Measurements from ENCODE around the gene EPS15. TPM values are rescaled to one million over a fixed set of nuclear protein-coding genes. Genes with fewer than 3 reads are reported as not detected.
"Not testable (repeated sequence)": the region's sequence is repeated elsewhere in the genome, so short reads cannot be mapped to it uniquely, and the experiment has no call there.

Gene EPS15
- total and polyA plus RNA-seq, 4 donors, result 8.8 to 52.1 (median 19.1) TPM

DNA sequence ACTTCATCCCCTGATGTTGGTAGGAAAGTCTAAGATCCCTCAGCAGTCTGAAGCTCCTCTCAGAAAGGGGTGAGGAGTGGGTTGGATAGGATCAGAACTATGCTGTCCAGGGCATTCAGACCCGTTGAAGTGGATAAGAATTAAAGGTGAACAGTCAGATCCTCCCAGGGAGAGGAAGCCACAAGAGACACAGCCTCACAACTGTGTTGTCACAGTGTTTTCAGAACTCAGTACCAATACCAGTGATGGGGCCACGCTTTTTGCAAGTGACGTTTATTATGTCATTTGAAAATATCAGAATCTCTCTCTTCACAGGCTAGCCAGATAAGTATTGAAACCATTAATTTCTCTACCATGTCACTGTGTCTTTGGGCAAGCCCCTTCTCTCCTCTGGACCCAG is 15.4 kb upstream of the EPS15 start:
- 64% methylated on average over 3 of the region's 3 CpGs for WGBS
- DNase-seq (ENCODE audit: low spot score), result no peak
- no peak overlapping the region for H3K9ac ChIP-seq (ENCODE audit: low read depth in 1 of 2, low read length in 2 of 2)
- no peak overlapping the region for H3K4me3 ChIP-seq (ENCODE audit: low read depth in 1 of 3, low read length in 3 of 3)
- TF ChIP-seq, protein P1, sequence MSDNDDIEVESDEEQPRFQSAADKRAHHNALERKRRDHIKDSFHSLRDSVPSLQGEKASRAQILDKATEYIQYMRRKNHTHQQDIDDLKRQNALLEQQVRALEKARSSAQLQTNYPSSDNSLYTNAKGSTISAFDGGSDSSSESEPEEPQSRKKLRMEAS (IDR thresholded peaks at IDR 0.05), result no peak
- TF ChIP-seq, protein P2, sequence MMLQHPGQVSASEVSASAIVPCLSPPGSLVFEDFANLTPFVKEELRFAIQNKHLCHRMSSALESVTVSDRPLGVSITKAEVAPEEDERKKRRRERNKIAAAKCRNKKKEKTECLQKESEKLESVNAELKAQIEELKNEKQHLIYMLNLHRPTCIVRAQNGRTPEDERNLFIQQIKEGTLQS (IDR thresholded peaks at IDR 0.05), result no peak
- no peaks in the 10 kb centered on the region for H3K36me3 ChIP-seq (ENCODE audit: control insufficient read depth in 4 of 4, insufficient read depth in 3 of 4, low read depth in 1 of 4, low read length in 3 of 4)
- peaks cover 0 to 10% (median 3%) of the 10 kb centered on the region in 4 donors for H3K4me1 ChIP-seq (ENCODE audit: control insufficient read depth in 4 of 4, insufficient read depth in 4 of 4, low read length in 3 of 4)
- no peaks in the 10 kb centered on the region for H3K9me3 ChIP-seq (ENCODE audit: control insufficient read depth in 4 of 4, low read length in 3 of 4)
- no peak overlapping the region for H3K27ac ChIP-seq (ENCODE audit: low read depth in 1 of 2, low read length in 2 of 2)
- no peaks in the 10 kb centered on the region for H3K27me3 ChIP-seq (ENCODE audit: control insufficient read depth in 4 of 4, insufficient read depth in 4 of 4, low read length in 3 of 4)

DNA sequence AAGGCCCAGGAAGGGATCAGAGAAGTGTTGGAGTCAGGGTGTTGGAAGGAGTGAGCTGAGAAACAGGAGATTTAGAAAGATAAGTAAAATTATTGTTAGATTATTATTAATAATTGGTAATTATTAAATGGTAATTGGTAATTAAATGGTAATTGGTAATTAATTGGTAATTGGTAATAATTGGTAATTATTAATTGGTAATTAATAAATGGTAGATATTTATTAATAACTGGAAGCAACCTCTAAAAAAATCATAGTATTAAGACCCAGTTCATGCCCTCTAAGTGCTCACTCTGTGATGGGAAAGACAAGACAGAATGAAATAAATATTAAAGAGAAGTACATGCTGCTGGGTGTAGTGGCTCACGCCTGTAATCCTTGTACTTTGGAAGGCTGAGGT is 13.8 kb upstream of the EPS15 start:
- H3K27ac ChIP-seq (ENCODE audit: low read depth in 1 of 2, low read length in 2 of 2), result no peak overlapping the region
- DNase-seq (ENCODE audit: low spot score), result no peak
- no peaks in the 10 kb centered on the region for H3K9me3 ChIP-seq (ENCODE audit: control insufficient read depth in 4 of 4, low read length in 3 of 4)
- no peaks in the 10 kb centered on the region for H3K27me3 ChIP-seq (ENCODE audit: control insufficient read depth in 4 of 4, insufficient read depth in 4 of 4, low read length in 3 of 4)
- no peaks in the 10 kb centered on the region for H3K36me3 ChIP-seq (ENCODE audit: control insufficient read depth in 4 of 4, insufficient read depth in 3 of 4, low read depth in 1 of 4, low read length in 3 of 4)
- no peak overlapping the region for H3K4me3 ChIP-seq (ENCODE audit: low read depth in 1 of 3, low read length in 3 of 3)
- TF ChIP-seq, protein P3, sequence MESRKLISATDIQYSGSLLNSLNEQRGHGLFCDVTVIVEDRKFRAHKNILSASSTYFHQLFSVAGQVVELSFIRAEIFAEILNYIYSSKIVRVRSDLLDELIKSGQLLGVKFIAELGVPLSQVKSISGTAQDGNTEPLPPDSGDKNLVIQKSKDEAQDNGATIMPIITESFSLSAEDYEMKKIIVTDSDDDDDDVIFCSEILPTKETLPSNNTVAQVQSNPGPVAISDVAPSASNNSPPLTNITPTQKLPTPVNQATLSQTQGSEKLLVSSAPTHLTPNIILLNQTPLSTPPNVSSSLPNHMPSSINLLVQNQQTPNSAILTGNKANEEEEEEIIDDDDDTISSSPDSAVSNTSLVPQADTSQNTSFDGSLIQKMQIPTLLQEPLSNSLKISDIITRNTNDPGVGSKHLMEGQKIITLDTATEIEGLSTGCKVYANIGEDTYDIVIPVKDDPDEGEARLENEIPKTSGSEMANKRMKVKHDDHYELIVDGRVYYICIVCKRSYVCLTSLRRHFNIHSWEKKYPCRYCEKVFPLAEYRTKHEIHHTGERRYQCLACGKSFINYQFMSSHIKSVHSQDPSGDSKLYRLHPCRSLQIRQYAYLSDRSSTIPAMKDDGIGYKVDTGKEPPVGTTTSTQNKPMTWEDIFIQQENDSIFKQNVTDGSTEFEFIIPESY (IDR thresholded peaks at IDR 0.05), result no peak
- TF ChIP-seq RXRA (IDR thresholded peaks at IDR 0.05) (no peak), TAF1 (conservative IDR thresholded peaks at IDR 0.05) (no peak), EGR1 (IDR thresholded peaks at IDR 0.05; ENCODE audit: low read depth in 2 of 2) (no peak), YY1 (IDR thresholded peaks at IDR 0.05) (no peak), RAD21 (IDR thresholded peaks at IDR 0.05) (no peak), FOXA1 (IDR thresholded peaks at IDR 0.05) (no peak), HNF4G (IDR thresholded peaks at IDR 0.05) (no peak), NR2F2 (IDR thresholded peaks at IDR 0.05) (no peak), GABPA (IDR thresholded peaks at IDR 0.05 in 1 of 2, conservative IDR thresholded peaks at IDR 0.05 in 1 of 2) (no peak), HNF4A (conservative IDR thresholded peaks at IDR 0.05) (no peak), FOXA2 (IDR thresholded peaks at IDR 0.05) (no peak), SP1 (IDR thresholded peaks at IDR 0.05) (no peak), JUND (IDR thresholded peaks at IDR 0.05) (no peak)
- TF ChIP-seq, protein P4, sequence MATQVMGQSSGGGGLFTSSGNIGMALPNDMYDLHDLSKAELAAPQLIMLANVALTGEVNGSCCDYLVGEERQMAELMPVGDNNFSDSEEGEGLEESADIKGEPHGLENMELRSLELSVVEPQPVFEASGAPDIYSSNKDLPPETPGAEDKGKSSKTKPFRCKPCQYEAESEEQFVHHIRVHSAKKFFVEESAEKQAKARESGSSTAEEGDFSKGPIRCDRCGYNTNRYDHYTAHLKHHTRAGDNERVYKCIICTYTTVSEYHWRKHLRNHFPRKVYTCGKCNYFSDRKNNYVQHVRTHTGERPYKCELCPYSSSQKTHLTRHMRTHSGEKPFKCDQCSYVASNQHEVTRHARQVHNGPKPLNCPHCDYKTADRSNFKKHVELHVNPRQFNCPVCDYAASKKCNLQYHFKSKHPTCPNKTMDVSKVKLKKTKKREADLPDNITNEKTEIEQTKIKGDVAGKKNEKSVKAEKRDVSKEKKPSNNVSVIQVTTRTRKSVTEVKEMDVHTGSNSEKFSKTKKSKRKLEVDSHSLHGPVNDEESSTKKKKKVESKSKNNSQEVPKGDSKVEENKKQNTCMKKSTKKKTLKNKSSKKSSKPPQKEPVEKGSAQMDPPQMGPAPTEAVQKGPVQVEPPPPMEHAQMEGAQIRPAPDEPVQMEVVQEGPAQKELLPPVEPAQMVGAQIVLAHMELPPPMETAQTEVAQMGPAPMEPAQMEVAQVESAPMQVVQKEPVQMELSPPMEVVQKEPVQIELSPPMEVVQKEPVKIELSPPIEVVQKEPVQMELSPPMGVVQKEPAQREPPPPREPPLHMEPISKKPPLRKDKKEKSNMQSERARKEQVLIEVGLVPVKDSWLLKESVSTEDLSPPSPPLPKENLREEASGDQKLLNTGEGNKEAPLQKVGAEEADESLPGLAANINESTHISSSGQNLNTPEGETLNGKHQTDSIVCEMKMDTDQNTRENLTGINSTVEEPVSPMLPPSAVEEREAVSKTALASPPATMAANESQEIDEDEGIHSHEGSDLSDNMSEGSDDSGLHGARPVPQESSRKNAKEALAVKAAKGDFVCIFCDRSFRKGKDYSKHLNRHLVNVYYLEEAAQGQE (IDR thresholded peaks at IDR 0.05), result no peak
- TF ChIP-seq, protein P1 (IDR thresholded peaks at IDR 0.05), result no peak
- TF ChIP-seq, protein P5, sequence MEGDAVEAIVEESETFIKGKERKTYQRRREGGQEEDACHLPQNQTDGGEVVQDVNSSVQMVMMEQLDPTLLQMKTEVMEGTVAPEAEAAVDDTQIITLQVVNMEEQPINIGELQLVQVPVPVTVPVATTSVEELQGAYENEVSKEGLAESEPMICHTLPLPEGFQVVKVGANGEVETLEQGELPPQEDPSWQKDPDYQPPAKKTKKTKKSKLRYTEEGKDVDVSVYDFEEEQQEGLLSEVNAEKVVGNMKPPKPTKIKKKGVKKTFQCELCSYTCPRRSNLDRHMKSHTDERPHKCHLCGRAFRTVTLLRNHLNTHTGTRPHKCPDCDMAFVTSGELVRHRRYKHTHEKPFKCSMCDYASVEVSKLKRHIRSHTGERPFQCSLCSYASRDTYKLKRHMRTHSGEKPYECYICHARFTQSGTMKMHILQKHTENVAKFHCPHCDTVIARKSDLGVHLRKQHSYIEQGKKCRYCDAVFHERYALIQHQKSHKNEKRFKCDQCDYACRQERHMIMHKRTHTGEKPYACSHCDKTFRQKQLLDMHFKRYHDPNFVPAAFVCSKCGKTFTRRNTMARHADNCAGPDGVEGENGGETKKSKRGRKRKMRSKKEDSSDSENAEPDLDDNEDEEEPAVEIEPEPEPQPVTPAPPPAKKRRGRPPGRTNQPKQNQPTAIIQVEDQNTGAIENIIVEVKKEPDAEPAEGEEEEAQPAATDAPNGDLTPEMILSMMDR (IDR thresholded peaks at IDR 0.05; ENCODE audit: low read depth, low read length, missing input control), result no peak
- TF ChIP-seq, protein P2 (IDR thresholded peaks at IDR 0.05), result no peak
- peaks cover 0 to 6% (median 3%) of the 10 kb centered on the region in 4 donors for H3K4me1 ChIP-seq (ENCODE audit: control insufficient read depth in 4 of 4, insufficient read depth in 4 of 4, low read length in 3 of 4)
- no peak overlapping the region for H3K9ac ChIP-seq (ENCODE audit: low read depth in 1 of 2, low read length in 2 of 2)
- whole genome bisulfite sequencing, result 97% methylated on average over 1 of the region's 1 CpG

- H3K9ac ChIP-seq (ENCODE audit: low read depth in 1 of 2, low read length in 2 of 2); DNase-seq (ENCODE audit: low spot score); H3K4me3 ChIP-seq (ENCODE audit: low read depth in 1 of 3, low read length in 3 of 3); H3K9me3 ChIP-seq (ENCODE audit: control insufficient read depth in 4 of 4, low read length in 3 of 4); H3K27ac ChIP-seq (ENCODE audit: low read depth in 1 of 2, low read length in 2 of 2); H3K4me1 ChIP-seq (ENCODE audit: control insufficient read depth in 4 of 4, insufficient read depth in 4 of 4, low read length in 3 of 4); H3K27me3 ChIP-seq (ENCODE audit: control insufficient read depth in 4 of 4, insufficient read depth in 4 of 4, low read length in 3 of 4); H3K36me3 ChIP-seq (ENCODE audit: control insufficient read depth in 4 of 4, insufficient read depth in 3 of 4, low read depth in 1 of 4, low read length in 3 of 4): not testable (repeated sequence)
- WGBS, result 97% methylated on average over 4 of the region's 4 CpGs
Measured at GRCh38 chr1:51530447-51530846, 11.4 kb upstream of the EPS15 start.

Measured in liver (tissue), 9 donors.